B cell (primary cell): ENCODE data around the gene KCNN2.

Experiments
- EZH2 ChIP-seq: IDR thresholded peaks from 2 replicates; pipeline ENCODE4 v1.6.1; 2012; ENCODE audit warnings: borderline replicate concordance, low read depth, mild to moderate bottlenecking, moderate library complexity, low read length; ENCODE audit not compliant: insufficient read depth, poor library complexity, severe bottlenecking
- TF ChIP-seq, protein P1 (sequence below): fragments of 200-600 bp; IDR thresholded peaks from one replicate; pipeline ENCODE4 v1.8.0; 2022; ENCODE audit warnings: antibody characterized with exemption, mild to moderate bottlenecking

DNA sequence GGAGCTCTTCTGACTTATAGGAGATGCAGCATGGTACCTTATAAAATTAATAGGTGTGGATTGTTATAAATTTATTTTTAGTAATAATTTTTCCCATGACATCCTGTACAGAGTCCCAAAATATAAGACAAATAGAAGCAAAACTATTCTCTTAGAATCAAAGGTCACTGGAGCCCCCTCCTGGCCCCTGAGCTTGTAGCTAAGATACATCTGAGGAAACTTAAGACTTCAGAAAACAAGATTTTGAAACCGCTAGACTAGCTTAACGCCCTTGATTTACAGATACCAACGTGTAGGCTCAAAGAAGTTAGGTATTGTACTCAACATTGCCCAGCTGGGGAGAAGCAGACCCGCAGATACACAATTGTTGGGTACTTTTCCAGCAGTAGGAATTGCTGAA is 45.7 kb upstream of the KCNN2 start:
- TF ChIP-seq, protein P1, sequence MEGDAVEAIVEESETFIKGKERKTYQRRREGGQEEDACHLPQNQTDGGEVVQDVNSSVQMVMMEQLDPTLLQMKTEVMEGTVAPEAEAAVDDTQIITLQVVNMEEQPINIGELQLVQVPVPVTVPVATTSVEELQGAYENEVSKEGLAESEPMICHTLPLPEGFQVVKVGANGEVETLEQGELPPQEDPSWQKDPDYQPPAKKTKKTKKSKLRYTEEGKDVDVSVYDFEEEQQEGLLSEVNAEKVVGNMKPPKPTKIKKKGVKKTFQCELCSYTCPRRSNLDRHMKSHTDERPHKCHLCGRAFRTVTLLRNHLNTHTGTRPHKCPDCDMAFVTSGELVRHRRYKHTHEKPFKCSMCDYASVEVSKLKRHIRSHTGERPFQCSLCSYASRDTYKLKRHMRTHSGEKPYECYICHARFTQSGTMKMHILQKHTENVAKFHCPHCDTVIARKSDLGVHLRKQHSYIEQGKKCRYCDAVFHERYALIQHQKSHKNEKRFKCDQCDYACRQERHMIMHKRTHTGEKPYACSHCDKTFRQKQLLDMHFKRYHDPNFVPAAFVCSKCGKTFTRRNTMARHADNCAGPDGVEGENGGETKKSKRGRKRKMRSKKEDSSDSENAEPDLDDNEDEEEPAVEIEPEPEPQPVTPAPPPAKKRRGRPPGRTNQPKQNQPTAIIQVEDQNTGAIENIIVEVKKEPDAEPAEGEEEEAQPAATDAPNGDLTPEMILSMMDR: no peak
- no peak for TF ChIP-seq EZH2
